ENCODE measurements around the gene RAB5IF.

- TF ChIP-seq CTCF (IDR thresholded peaks at IDR 0.05 in 8 of 11, conservative IDR thresholded peaks at IDR 0.05 in 3 of 11): no peak
- no peak for TF ChIP-seq POLR2A (IDR thresholded peaks at IDR 0.05)
- TF ChIP-seq POLR2AphosphoS5 (IDR thresholded peaks at IDR 0.05): no peak
Observed at GRCh38 chr20:36579996-36580545, 25.5 kb upstream of the RAB5IF start.

Data from spleen (tissue), 7 donors.